GM12891 (cell line): ENCODE measurements around the gene SATL1.

Experiments
- DNase-seq: peaks from one replicate; pipeline ENCODE4 v3.0.0; 2011; ENCODE audit warnings: low spot score; ENCODE audit not compliant: insufficient read length
- FAIRE-seq: peaks from 2 replicates; lab custom pipeline; 2011; peaks lifted over from hg19 to GRCh38; lab: Jason Lieb, UNC
- PAX5 ChIP-seq: IDR thresholded peaks from 2 replicates; pipeline ENCODE4 v1.6.1; 2011; ENCODE audit warnings: low read length, moderate library complexity, mild to moderate bottlenecking; ENCODE audit not compliant: insufficient read depth, severe bottlenecking
- POLR2A ChIP-seq: IDR thresholded peaks from 2 replicates; pipeline ENCODE4 v1.6.1; 2011; ENCODE audit warnings: low read depth, low read length, control low read depth
- POLR2AphosphoS5 ChIP-seq: IDR thresholded peaks from 2 replicates; pipeline ENCODE4 v1.6.1; 2011; ENCODE audit warnings: low read depth, low read length, control low read depth
- POU2F2 ChIP-seq: IDR thresholded peaks from 2 replicates; pipeline ENCODE4 v1.6.1; 2011; ENCODE audit warnings: low read depth, mild to moderate bottlenecking, control low read depth, low read length, moderate library complexity
- SPI1 ChIP-seq: IDR thresholded peaks from 2 replicates; pipeline ENCODE4 v1.6.1; 2011; ENCODE audit warnings: low read depth, low read length, control low read depth
- TAF1 ChIP-seq: IDR thresholded peaks from 2 replicates; pipeline ENCODE4 v1.6.1; 2011; ENCODE audit warnings: low read depth, low read length, control low read depth

Gene SATL1

GRCh38 chrX:85203461-85203970 is 40.1 kb downstream of the SATL1 start:
- FAIRE-seq: no peak
- no peak for TF ChIP-seq TAF1
- DNase-seq: no peak

- no peak for FAIRE-seq
- DNase-seq: no peak
- no peak for TF ChIP-seq POLR2AphosphoS5
- TF ChIP-seq POU2F2: no peak
- TF ChIP-seq SPI1: no peak
- no peak for TF ChIP-seq POLR2A
- no peak for TF ChIP-seq PAX5
Measured at GRCh38 chrX:85196319-85196718, 47.3 kb downstream of the SATL1 start.

GRCh38 chrX:85159644-85160043 is 83.9 kb downstream of the SATL1 start:
- TF ChIP-seq SPI1 (no peak), TAF1 (no peak), POU2F2 (no peak), PAX5 (no peak), POLR2AphosphoS5 (no peak), POLR2A (no peak)
- no peak for FAIRE-seq
- DNase-seq: no peak

GRCh38 chrX:85140964-85141363 is 102.6 kb downstream of the SATL1 start:
- DNase-seq (no peak), FAIRE-seq (no peak)
- TF ChIP-seq POLR2AphosphoS5 (no peak), PAX5 (no peak), SPI1 (no peak), POU2F2 (no peak), POLR2A (no peak), TAF1 (no peak)

GRCh38 chrX:85139422-85139821 is 104.2 kb downstream of the SATL1 start:
- TF ChIP-seq POU2F2: no peak
- no peak for TF ChIP-seq POLR2AphosphoS5
- TF ChIP-seq TAF1: no peak
- no peak for TF ChIP-seq PAX5
- TF ChIP-seq POLR2A: no peak
- no peak for TF ChIP-seq SPI1
- FAIRE-seq (no peak), DNase-seq (no peak)

- TF ChIP-seq POU2F2 (no peak), SPI1 (no peak), POLR2A (no peak), POLR2AphosphoS5 (no peak), PAX5 (no peak), TAF1 (no peak)
- DNase-seq (no peak), FAIRE-seq (no peak)
Measured at GRCh38 chrX:85136409-85136808, 107.2 kb downstream of the SATL1 start.

- DNase-seq (no peak), FAIRE-seq (no peak)
- no peak for TF ChIP-seq SPI1
- TF ChIP-seq PAX5: no peak
- TF ChIP-seq POU2F2: no peak
- TF ChIP-seq POLR2AphosphoS5: no peak
- no peak for TF ChIP-seq POLR2A
- TF ChIP-seq TAF1: no peak
Measured at GRCh38 chrX:85115252-85115651, 128.3 kb downstream of the SATL1 start.

- DNase-seq: no peak
- no peak for TF ChIP-seq SPI1
- no peak for TF ChIP-seq POLR2A
- TF ChIP-seq TAF1: no peak
- TF ChIP-seq POU2F2: no peak
- TF ChIP-seq POLR2AphosphoS5: no peak
- TF ChIP-seq PAX5: no peak
- FAIRE-seq: no peak
Measured at GRCh38 chrX:85114776-85115175, 128.8 kb downstream of the SATL1 start.

- DNase-seq (no peak), FAIRE-seq (no peak)
- TF ChIP-seq POLR2A: no peak
- no peak for TF ChIP-seq SPI1
- no peak for TF ChIP-seq TAF1
- no peak for TF ChIP-seq POLR2AphosphoS5
- TF ChIP-seq PAX5: no peak
- TF ChIP-seq POU2F2: no peak
Measured at GRCh38 chrX:85114171-85114570, 129.4 kb downstream of the SATL1 start.

- FAIRE-seq: no peak
- TF ChIP-seq POU2F2 (no peak), TAF1 (no peak), POLR2AphosphoS5 (no peak), SPI1 (no peak), POLR2A (no peak), PAX5 (no peak)
Measured at GRCh38 chrX:85113746-85114145, 129.8 kb downstream of the SATL1 start.

More at GRCh38 chrX:85113746-85114145, 129.8 kb downstream of the SATL1 start:
- DNase-seq: no peak
